Mesodermal cell (in vitro differentiated cells): ENCODE results near the gene PPP1R14D. TPM values are rescaled to one million over a fixed set of nuclear protein-coding genes. Genes with fewer than 3 reads are reported as not detected.

ENCODE experiments used
- H3K27ac ChIP-seq: 2 replicates; pipeline ENCODE4 v1.7.0; 2013; ENCODE audit warnings: mild to moderate bottlenecking, low read depth, low read length, moderate library complexity; ENCODE audit not compliant: severe bottlenecking
- H3K36me3 ChIP-seq: 2 replicates; pipeline ENCODE4 v1.7.1; 2013; ENCODE audit warnings: mild to moderate bottlenecking, low read length, moderate library complexity; ENCODE audit not compliant: control insufficient read depth, insufficient read depth
- H3K4me1 ChIP-seq: one replicate; pipeline ENCODE4 v1.7.1; 2013; ENCODE audit warnings: mild to moderate bottlenecking, low read length; ENCODE audit not compliant: insufficient read depth, control insufficient read depth, poor library complexity, severe bottlenecking
- H3K4me3 ChIP-seq: 2 replicates; pipeline ENCODE4 v1.7.0; 2013; ENCODE audit warnings: low read length, control low read depth, mild to moderate bottlenecking; ENCODE audit not compliant: insufficient read depth, poor library complexity, severe bottlenecking; ENCODE audit errors: extremely low read depth
- H3K9me3 ChIP-seq: 2 replicates; pipeline ENCODE4 v1.7.1; 2013; ENCODE audit warnings: mild to moderate bottlenecking, low read length, moderate library complexity; ENCODE audit not compliant: control insufficient read depth
- WGBS, 2 experiments: methylation state at CpG; one replicate each; pipeline ENCODE4 v1.1.5; 2013; ENCODE audit warnings: missing lambda C conversion rate in 2 of 2; ENCODE audit not compliant: insufficient coverage in 2 of 2; 5-methylcytosine and 5-hydroxymethylcytosine counted together
- polyA plus RNA-seq, 2 experiments: library from polyadenylated mRNA; stranded (reverse); fragments of 50-300 nt; gene quantifications; one replicate each; pipeline ENCODE4 v1.2.3, GENCODE V29; 2013

The PPP1R14D gene, protein sequence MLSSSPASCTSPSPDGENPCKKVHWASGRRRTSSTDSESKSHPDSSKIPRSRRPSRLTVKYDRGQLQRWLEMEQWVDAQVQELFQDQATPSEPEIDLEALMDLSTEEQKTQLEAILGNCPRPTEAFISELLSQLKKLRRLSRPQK
- polyA plus RNA-seq (2013, experiment 1 of 2), result not detected
- polyA plus RNA-seq (2013, experiment 2 of 2), result not detected

GRCh38 chr15:40828447-40829036 is at the start of gene PPP1R14D:
PPP1R14D (minus strand) TSS chr15:40828708; CDS start chr15:40828641, 67 bp downstream.
- Histone ChIP-seq H3K27ac (no peak within 1 kb of the TSS), H3K36me3 (no peaks in the 10 kb centered on the region), H3K4me1 (no peaks in the 10 kb centered on the region), H3K9me3 (no peaks in the 10 kb centered on the region), H3K4me3 (no peak within 1 kb of the TSS)
- WGBS, 2 experiments, result 86 to 100% methylated on average over 2 to 6 of the region's 6 CpGs

GRCh38 chr15:40877694-40878093 is 49.2 kb upstream of the PPP1R14D start:
- WGBS, 2 experiments, result no CpG with 5 or more reads among the region's 2 CpGs
- Histone ChIP-seq H3K4me1 (peaks cover 4% of the 10 kb centered on the region), H3K36me3 (no peaks in the 10 kb centered on the region), H3K27ac (no peak overlapping the region), H3K4me3 (no peak overlapping the region), H3K9me3 (no peaks in the 10 kb centered on the region)

GRCh38 chr15:40875991-40876730 is 47.7 kb upstream of the PPP1R14D start:
- Histone ChIP-seq H3K27ac (no peak overlapping the region), H3K9me3 (no peaks in the 10 kb centered on the region), H3K4me1 (peaks cover 10% of the 10 kb centered on the region), H3K36me3 (no peaks in the 10 kb centered on the region), H3K4me3 (no peak overlapping the region)
- 93 to 97% methylated on average over 6 of the region's 6 CpGs for WGBS, 2 experiments

DNA sequence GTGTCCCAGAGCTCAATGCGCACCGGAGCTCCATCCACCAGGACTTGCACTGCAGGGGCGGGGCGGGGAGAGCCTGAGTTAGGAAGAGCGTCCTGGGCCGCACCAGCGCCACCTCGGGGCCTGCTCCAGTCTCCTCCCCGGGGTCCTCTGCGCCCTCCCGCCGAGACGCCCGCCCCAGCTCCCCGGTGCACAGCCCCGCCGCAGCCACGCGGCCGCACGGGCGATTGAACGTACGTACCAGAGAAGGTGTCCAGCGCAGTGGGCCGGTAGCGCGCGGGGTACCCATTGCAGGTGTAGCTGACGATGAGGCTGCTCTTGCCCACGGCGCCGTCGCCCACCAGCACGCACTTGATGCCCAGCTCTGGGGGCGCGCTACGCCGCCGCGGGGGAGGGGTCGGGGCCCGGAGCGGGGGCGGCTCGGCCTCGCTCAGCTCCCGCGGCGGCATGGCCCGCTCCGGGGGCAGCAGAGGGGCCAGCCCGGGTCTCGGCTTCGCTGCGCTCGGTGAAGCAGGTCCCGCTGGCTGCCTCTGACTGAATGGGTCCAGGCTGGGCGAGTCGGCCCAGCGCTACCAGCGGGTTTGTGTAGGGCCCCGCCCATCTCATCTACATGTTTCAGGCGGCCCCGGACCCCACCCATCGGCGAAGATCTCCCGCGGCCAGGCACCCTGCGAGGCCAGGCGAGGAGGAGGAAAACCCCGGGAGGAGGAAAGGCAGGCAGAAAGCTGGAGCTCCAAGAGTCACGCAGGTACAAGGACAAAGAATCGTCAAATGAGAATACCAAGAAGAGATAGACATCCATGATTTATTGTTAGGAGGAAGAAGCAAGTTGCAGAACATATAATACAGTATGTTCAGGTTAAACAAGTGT is 45.4 kb upstream of the PPP1R14D start, which contains the start of gene RHOV:
Gene RHOV (minus strand): TSS at position 541 of the 868 bp plus-strand sequence. CDS start 95 bp downstream, at position 446.
- 1% methylated on average over 46 to 71 of the region's 74 CpGs for WGBS, 2 experiments
- H3K9me3 ChIP-seq, result no peaks in the 10 kb centered on the region

GRCh38 chr15:40872791-40873693 is 44.5 kb upstream of the PPP1R14D start:
- H3K36me3 ChIP-seq, result no peaks in the 10 kb centered on the region
- H3K4me1 ChIP-seq, result peaks cover 6% of the 10 kb centered on the region
- peak overlapping the region; percentile 50 for H3K4me3 ChIP-seq
- 71 to 80% methylated on average over 32 of the region's 33 CpGs for WGBS, 2 experiments
- no peaks in the 10 kb centered on the region for H3K9me3 ChIP-seq
- H3K27ac ChIP-seq, result no peak overlapping the region

More for the DNA sequence above, 45.4 kb upstream of the PPP1R14D start, which contains the start of gene RHOV:
- Histone ChIP-seq H3K36me3 (no peaks in the 10 kb centered on the region), H3K4me3 (peak within 1 kb of the TSS; percentile 50), H3K27ac (no peak within 1 kb of the TSS), H3K4me1 (peaks cover 10% of the 10 kb centered on the region)

- no peaks in the 10 kb centered on the region for H3K36me3 ChIP-seq
- H3K27ac ChIP-seq, result no peak overlapping the region
- H3K4me1 ChIP-seq, result peaks cover 6% of the 10 kb centered on the region
- WGBS, 2 experiments, result 78 to 83% methylated on average over 10 of the region's 13 CpGs
- H3K4me3 ChIP-seq, result no peak overlapping the region
- H3K9me3 ChIP-seq, result no peaks in the 10 kb centered on the region
Measured at GRCh38 chr15:40871749-40872617, 43.5 kb upstream of the PPP1R14D start.

DNA sequence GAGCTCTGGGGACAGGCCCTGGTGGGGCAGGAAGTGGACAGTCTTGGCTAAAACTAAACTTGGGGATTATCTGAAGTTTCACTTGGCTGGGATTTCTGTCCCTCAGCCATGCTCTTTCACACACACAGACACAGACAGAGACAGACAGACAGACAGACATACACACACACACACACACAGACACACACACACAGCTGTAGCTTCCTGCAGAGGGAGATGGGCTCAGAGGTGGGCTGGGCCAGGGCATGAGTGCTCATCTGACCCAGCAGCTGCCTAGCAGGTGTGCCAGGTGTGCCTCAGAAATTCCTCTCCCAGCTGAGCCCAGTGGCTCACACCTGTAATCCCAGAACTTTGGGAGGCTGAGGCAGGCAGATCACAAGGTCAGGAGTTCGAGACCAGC is 42.2 kb upstream of the PPP1R14D start:
- 80% methylated on average over 1 of the region's 1 CpG; no CpG with 5 or more reads in 1 of the 2 experiments for WGBS, 2 experiments
- H3K4me3 ChIP-seq, result no peak overlapping the region
- H3K4me1 ChIP-seq, result peaks cover 9% of the 10 kb centered on the region
- H3K27ac ChIP-seq, result no peak overlapping the region
- H3K36me3 ChIP-seq, result no peaks in the 10 kb centered on the region
- H3K9me3 ChIP-seq, result no peaks in the 10 kb centered on the region

DNA sequence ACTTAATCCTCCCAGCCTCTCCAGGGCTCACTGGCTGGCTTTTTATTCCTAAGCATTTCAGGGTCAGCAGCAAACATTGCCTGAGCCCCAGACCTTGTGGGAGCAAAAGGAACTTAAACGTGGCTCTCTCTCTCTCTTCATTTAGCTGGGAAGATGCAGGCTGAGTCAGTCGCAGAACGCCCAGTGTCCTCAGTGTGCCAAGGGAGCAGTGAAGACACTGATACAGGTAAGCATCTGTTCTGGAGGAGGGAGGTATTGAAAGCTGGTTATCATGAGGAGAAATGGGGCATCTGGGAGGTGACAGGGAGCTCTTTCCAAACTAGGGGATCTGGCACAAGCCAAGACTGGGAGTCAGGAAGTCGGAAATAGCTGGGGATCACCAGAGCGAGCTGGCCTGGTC is 41.2 kb upstream of the PPP1R14D start:
- Histone ChIP-seq H3K4me3 (no peak overlapping the region), H3K36me3 (no peaks in the 10 kb centered on the region), H3K4me1 (peaks cover 9% of the 10 kb centered on the region), H3K9me3 (no peaks in the 10 kb centered on the region), H3K27ac (no peak overlapping the region)
- WGBS, 2 experiments, result 86 to 91% methylated on average over 5 of the region's 5 CpGs

DNA sequence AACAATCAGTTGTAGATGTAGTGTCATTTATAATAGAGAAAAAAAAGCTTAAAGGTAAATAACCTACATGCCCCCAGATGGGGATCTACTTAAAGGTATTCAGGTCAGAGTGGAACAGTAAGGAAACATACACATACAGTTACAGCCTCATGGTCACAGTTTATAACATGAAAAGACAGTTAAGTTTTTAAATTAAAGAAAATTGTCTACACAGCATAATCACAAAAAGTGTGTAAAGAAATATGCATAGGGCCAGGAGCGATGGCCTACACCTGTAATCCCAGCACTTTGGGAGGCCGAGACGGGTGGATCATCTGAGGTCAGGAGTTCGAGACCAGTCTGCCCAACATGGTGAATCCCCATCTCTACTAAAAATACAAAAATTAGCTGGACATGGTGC is 38.7 kb upstream of the PPP1R14D start:
- no peak overlapping the region for H3K27ac ChIP-seq
- 100% methylated on average over 1 to 3 of the region's 4 CpGs for WGBS, 2 experiments
- peaks cover 7% of the 10 kb centered on the region for H3K4me1 ChIP-seq
- H3K9me3 ChIP-seq, result no peaks in the 10 kb centered on the region
- no peak overlapping the region for H3K4me3 ChIP-seq
- H3K36me3 ChIP-seq, result no peaks in the 10 kb centered on the region
